ENCODE data around the gene PLG.
"Not testable (repeated sequence)": the region's sequence is repeated elsewhere in the genome, so short reads cannot be mapped to it uniquely, and the experiment has no call there.

Gene PLG

DNA sequence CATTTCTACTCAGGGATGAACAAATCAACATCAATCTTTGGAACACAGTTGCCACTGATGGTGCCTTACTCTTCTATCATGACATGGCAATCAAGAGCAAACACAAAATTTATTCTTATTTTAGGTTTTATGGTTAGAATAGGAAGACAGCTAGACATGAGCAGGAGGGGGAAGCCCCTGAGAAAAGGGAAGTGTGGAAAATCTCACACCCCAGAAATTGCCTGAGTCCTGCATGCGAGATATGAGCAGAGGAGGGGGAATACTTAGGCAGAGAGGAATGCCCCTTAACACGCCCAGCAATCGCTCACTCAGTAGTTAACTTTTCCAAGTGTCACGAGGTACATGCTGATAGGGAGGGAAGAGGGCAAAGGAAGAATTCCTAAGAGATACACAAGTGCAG is 79.3 kb downstream of the PLG start:
- H3K4me3 ChIP-seq (ENCODE audit: low read length): no peak overlapping the region

DNA sequence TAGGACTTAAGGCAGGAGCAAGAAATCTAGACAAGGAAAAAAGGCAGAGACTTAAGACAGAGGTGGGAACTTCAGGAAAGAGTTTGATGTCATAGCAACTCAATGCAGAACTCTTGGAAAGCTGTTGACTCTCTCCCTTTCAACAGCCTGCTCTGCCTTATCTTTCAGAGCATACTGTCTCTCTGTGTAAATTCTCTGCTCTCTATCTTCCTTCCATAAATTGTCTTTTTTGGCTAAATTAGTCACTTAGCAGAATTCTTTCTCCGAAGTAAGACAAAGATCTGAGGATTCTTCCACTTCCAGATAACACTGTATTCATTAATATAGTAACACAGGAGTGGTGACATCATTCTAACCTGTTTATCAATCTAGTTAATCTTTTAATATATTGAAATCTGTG is 80.2 kb downstream of the PLG start:
- Histone ChIP-seq H3K4me1 (ENCODE audit: control insufficient read depth, low read depth, low read length) (no peaks in the 10 kb centered on the region), H3K9ac (ENCODE audit: low read length) (no peak overlapping the region), H3K9me3 (ENCODE audit: control insufficient read depth, low read depth, low read length) (no peaks in the 10 kb centered on the region), H3K27ac (ENCODE audit: low read length) (no peak overlapping the region), H3K36me3 (ENCODE audit: control insufficient read depth, low read depth, low read length) (no peaks in the 10 kb centered on the region), H3K4me3 (ENCODE audit: low read length) (no peak overlapping the region), H3K27me3 (ENCODE audit: control insufficient read depth, insufficient read depth, low read length) (no peaks in the 10 kb centered on the region)

More for the DNA sequence above, 79.3 kb downstream of the PLG start:
- H3K9me3 ChIP-seq (ENCODE audit: control insufficient read depth, low read depth, low read length): no peaks in the 10 kb centered on the region
- H3K36me3 ChIP-seq (ENCODE audit: control insufficient read depth, low read depth, low read length): no peaks in the 10 kb centered on the region
- no peak overlapping the region for H3K9ac ChIP-seq (ENCODE audit: low read length)
- H3K27ac ChIP-seq (ENCODE audit: low read length): no peak overlapping the region
- H3K4me1 ChIP-seq (ENCODE audit: control insufficient read depth, low read depth, low read length): no peaks in the 10 kb centered on the region
- no peaks in the 10 kb centered on the region for H3K27me3 ChIP-seq (ENCODE audit: control insufficient read depth, insufficient read depth, low read length)

- Histone ChIP-seq H3K9me3 (ENCODE audit: control insufficient read depth, low read depth, low read length) (no peaks in the 10 kb centered on the region), H3K9ac (ENCODE audit: low read length) (no peak overlapping the region), H3K4me3 (ENCODE audit: low read length) (no peak overlapping the region), H3K27ac (ENCODE audit: low read length) (no peak overlapping the region), H3K4me1 (ENCODE audit: control insufficient read depth, low read depth, low read length) (no peaks in the 10 kb centered on the region), H3K36me3 (ENCODE audit: control insufficient read depth, low read depth, low read length) (no peaks in the 10 kb centered on the region), H3K27me3 (ENCODE audit: control insufficient read depth, insufficient read depth, low read length) (no peaks in the 10 kb centered on the region)
These were observed 81.7 kb downstream of the PLG start for GRCh38 chr6:160783741-160784140.

DNA sequence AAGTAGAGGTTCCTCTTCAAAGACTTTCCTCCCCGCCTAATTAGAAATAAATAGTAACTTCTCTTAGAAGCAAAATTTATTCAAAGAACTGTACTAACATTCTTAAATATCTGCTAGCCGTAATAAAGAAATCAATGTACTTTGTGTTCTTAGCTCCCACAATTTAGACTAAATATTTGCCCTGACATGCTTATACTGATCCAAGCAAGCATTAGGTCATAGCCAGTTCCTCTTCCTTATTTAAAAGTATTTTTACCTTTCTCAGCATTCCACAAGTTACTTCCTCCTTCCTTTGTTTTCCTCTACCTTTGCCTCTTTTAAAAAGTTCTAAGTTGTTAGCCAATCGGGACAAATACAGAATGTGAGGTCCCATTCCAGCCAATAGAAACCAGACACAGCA is 86.1 kb downstream of the PLG start:
- not testable (repeated sequence) for H3K4me1 ChIP-seq (ENCODE audit: control insufficient read depth, low read depth, low read length); H3K9ac ChIP-seq (ENCODE audit: low read length); H3K4me3 ChIP-seq (ENCODE audit: low read length); H3K9me3 ChIP-seq (ENCODE audit: control insufficient read depth, low read depth, low read length); H3K36me3 ChIP-seq (ENCODE audit: control insufficient read depth, low read depth, low read length); H3K27ac ChIP-seq (ENCODE audit: low read length); H3K27me3 ChIP-seq (ENCODE audit: control insufficient read depth, insufficient read depth, low read length)

DNA sequence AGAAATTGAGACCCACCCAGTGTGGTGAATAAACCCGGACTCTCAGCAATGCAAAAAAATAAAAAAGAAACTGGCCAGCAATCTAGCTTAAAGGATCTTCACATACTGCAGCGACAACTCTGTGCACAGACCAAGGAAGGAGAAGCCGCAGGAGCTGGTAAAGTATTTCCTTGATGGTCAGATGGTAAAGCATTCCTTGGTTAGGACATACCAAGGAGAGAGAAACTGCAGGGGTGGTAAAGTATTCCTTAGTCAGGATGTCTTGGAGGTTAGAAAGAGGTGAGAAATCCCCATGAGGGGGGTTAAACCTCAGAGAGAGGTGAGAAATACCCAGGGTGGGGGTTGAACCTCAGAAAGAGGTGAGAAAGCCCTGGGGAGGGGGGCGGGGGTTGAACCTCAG is 86.8 kb downstream of the PLG start:
- Histone ChIP-seq H3K4me3 (ENCODE audit: low read length) (no peak overlapping the region), H3K9me3 (ENCODE audit: control insufficient read depth, low read depth, low read length) (no peaks in the 10 kb centered on the region), H3K4me1 (ENCODE audit: control insufficient read depth, low read depth, low read length) (peaks cover 7% of the 10 kb centered on the region), H3K27ac (ENCODE audit: low read length) (no peak overlapping the region), H3K36me3 (ENCODE audit: control insufficient read depth, low read depth, low read length) (no peaks in the 10 kb centered on the region), H3K27me3 (ENCODE audit: control insufficient read depth, insufficient read depth, low read length) (no peaks in the 10 kb centered on the region), H3K9ac (ENCODE audit: low read length) (no peak overlapping the region)

DNA sequence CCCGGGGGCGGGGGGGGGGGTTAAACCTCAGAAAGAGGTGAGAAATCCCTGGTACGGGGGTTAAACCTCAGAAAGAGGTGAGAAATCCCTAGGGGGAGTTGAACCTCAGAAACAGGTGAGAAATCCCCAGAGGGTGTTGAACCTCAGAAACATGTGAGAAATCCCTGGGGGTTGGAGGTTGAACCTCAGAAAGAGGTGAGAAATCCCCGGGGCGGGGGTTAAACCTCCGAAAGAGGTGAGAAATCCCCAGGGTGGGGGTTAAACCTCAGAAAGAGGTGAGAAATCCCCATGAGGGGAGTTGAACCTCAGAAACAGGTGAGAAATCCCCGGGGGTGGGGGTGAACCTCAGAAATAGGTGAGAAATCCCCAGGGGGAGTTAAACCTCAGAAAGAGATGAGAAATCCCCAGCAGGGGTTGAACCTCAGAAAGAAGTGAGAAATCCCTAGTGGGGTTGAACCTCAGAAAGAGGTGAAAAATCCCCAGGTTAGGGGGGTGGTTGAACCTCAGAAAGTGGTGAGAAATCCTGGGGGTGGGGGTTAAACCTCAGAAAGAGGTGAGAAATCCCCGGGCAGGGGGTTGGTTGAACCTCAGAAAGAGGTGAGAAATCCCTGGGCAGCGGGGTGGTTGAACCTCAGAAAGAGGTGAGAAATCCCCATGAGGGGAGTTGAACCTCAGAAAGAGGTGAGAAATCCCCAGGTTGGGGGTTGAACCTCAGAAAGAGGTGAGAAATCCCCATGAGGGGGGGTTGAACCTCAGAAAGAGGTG is 87.4 kb downstream of the PLG start:
- Histone ChIP-seq H3K27ac (ENCODE audit: low read length) (no peak overlapping the region), H3K9ac (ENCODE audit: low read length) (no peak overlapping the region), H3K4me3 (ENCODE audit: low read length) (no peak overlapping the region), H3K9me3 (ENCODE audit: control insufficient read depth, low read depth, low read length) (no peaks in the 10 kb centered on the region), H3K36me3 (ENCODE audit: control insufficient read depth, low read depth, low read length) (no peaks in the 10 kb centered on the region), H3K4me1 (ENCODE audit: control insufficient read depth, low read depth, low read length) (peaks cover 9% of the 10 kb centered on the region), H3K27me3 (ENCODE audit: control insufficient read depth, insufficient read depth, low read length) (no peaks in the 10 kb centered on the region)

DNA sequence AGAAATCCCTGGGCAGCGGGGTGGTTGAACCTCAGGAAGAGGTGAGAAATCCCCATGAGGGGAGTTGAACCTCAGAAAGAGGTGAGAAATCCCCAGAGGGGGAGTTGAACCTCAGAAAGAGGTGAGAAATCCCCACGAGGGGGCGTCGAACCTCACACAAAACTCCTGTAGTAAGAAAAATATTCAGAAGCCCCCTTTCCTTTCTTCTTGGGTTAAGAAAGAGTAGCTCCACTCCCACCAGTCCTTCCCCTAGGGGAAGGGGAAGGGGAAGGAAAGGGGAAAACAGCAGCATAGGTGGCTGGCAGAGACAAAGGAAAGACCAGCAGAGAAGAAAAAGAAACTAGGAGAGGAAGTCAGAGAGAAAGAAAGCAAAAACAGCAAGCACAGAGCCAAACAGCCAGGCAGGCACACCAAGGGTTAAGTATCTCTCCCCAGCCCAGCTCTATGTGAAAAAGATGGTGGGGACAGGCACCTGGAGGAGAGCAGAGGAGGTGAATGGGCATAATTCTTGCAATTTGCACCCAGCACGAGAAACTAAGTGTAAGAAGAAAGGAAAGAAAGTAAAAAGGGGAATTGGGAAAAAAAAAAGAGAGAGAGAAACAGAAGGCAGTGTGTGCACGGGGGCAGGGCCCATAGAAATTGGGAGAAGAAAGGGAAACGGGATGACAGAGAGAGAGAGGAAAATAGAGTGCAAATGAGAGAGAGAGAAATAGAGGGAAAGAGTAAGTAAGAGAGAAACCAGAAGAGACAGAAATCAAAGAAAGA is 88.2 kb downstream of the PLG start:
- H3K27ac ChIP-seq (ENCODE audit: low read length): no peak overlapping the region
- H3K4me1 ChIP-seq (ENCODE audit: control insufficient read depth, low read depth, low read length): peaks cover 9% of the 10 kb centered on the region
- H3K4me3 ChIP-seq (ENCODE audit: low read length): peak overlapping the region; percentile 24
- no peaks in the 10 kb centered on the region for H3K27me3 ChIP-seq (ENCODE audit: control insufficient read depth, insufficient read depth, low read length)
- no peaks in the 10 kb centered on the region for H3K36me3 ChIP-seq (ENCODE audit: control insufficient read depth, low read depth, low read length)
- no peaks in the 10 kb centered on the region for H3K9me3 ChIP-seq (ENCODE audit: control insufficient read depth, low read depth, low read length)
- no peak overlapping the region for H3K9ac ChIP-seq (ENCODE audit: low read length)

GRCh38 chr6:160791459-160791858 is 89.4 kb downstream of the PLG start:
- H3K27me3 ChIP-seq (ENCODE audit: control insufficient read depth, insufficient read depth, low read length): no peaks in the 10 kb centered on the region
- H3K36me3 ChIP-seq (ENCODE audit: control insufficient read depth, low read depth, low read length): no peaks in the 10 kb centered on the region
- H3K9me3 ChIP-seq (ENCODE audit: control insufficient read depth, low read depth, low read length): no peaks in the 10 kb centered on the region
- H3K4me3 ChIP-seq (ENCODE audit: low read length): no peak overlapping the region
- H3K9ac ChIP-seq (ENCODE audit: low read length): no peak overlapping the region
- H3K27ac ChIP-seq (ENCODE audit: low read length): no peak overlapping the region
- peaks cover 9% of the 10 kb centered on the region for H3K4me1 ChIP-seq (ENCODE audit: control insufficient read depth, low read depth, low read length)

GRCh38 chr6:160791981-160792418 is 90.0 kb downstream of the PLG start:
- Histone ChIP-seq H3K27me3 (ENCODE audit: control insufficient read depth, insufficient read depth, low read length) (no peaks in the 10 kb centered on the region), H3K4me3 (ENCODE audit: low read length) (no peak overlapping the region), H3K9me3 (ENCODE audit: control insufficient read depth, low read depth, low read length) (no peaks in the 10 kb centered on the region), H3K27ac (ENCODE audit: low read length) (no peak overlapping the region), H3K36me3 (ENCODE audit: control insufficient read depth, low read depth, low read length) (no peaks in the 10 kb centered on the region), H3K4me1 (ENCODE audit: control insufficient read depth, low read depth, low read length) (peaks cover 9% of the 10 kb centered on the region), H3K9ac (ENCODE audit: low read length) (no peak overlapping the region)

DNA sequence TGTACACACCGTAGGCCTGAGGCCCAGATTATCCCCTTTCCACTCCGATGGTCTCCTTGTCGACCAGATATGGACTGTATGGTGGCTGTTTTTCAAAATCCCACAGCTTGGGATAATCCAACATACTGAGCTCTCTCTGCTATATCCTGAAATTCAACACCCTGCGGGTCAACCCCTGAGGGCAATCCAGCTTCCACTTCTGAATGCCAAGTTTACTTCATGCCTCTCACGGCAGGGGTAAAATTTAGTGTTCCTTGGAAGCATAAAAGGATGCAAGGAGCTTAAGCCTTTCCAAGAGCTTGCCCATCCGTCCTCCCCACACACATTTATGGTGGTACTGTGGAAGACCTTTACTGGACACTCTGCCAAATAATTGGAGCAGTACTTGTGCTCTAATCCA is 90.7 kb downstream of the PLG start:
- H3K4me3 ChIP-seq (ENCODE audit: low read length): no peak overlapping the region
- peaks cover 9% of the 10 kb centered on the region for H3K4me1 ChIP-seq (ENCODE audit: control insufficient read depth, low read depth, low read length)
- no peaks in the 10 kb centered on the region for H3K27me3 ChIP-seq (ENCODE audit: control insufficient read depth, insufficient read depth, low read length)
- H3K27ac ChIP-seq (ENCODE audit: low read length): no peak overlapping the region
- H3K9ac ChIP-seq (ENCODE audit: low read length): no peak overlapping the region
- peaks cover 3% of the 10 kb centered on the region for H3K9me3 ChIP-seq (ENCODE audit: control insufficient read depth, low read depth, low read length)
- no peaks in the 10 kb centered on the region for H3K36me3 ChIP-seq (ENCODE audit: control insufficient read depth, low read depth, low read length)

DNA sequence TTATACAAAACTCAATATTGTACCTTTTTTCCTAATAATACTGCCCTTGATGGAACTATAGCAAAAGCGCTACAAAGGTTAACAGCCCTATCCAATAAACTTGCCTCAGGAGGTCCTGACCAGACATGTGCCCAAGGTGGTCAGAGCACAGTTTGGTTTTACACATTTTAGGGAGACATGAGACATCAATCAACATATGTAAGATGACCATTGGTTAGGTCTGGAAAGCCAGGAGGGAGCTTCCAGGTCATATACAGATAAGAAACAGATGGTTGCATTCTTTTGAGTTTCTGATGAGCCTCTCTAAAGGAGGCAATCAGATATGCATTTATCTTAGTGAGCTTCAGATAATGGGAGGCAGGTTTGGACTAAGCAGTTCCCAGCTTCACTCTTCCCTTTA is 91.6 kb downstream of the PLG start:
- H3K4me3 ChIP-seq (ENCODE audit: low read length): no peak overlapping the region
- H3K36me3 ChIP-seq (ENCODE audit: control insufficient read depth, low read depth, low read length): no peaks in the 10 kb centered on the region
- no peak overlapping the region for H3K9ac ChIP-seq (ENCODE audit: low read length)
- peaks cover 11% of the 10 kb centered on the region for H3K9me3 ChIP-seq (ENCODE audit: control insufficient read depth, low read depth, low read length)
- H3K27ac ChIP-seq (ENCODE audit: low read length): no peak overlapping the region
- H3K4me1 ChIP-seq (ENCODE audit: control insufficient read depth, low read depth, low read length): peaks cover 9% of the 10 kb centered on the region
- no peaks in the 10 kb centered on the region for H3K27me3 ChIP-seq (ENCODE audit: control insufficient read depth, insufficient read depth, low read length)

GRCh38 chr6:160795721-160796120 is 93.7 kb downstream of the PLG start:
- Histone ChIP-seq H3K36me3 (ENCODE audit: control insufficient read depth, low read depth, low read length) (no peaks in the 10 kb centered on the region), H3K4me3 (ENCODE audit: low read length) (no peak overlapping the region), H3K27me3 (ENCODE audit: control insufficient read depth, insufficient read depth, low read length) (no peaks in the 10 kb centered on the region), H3K27ac (ENCODE audit: low read length) (no peak overlapping the region), H3K9ac (ENCODE audit: low read length) (no peak overlapping the region), H3K9me3 (ENCODE audit: control insufficient read depth, low read depth, low read length) (peaks cover 16% of the 10 kb centered on the region), H3K4me1 (ENCODE audit: control insufficient read depth, low read depth, low read length) (peaks cover 9% of the 10 kb centered on the region)

All from iPS-18a (cell line).